Endothelial cell of umbilical vein (primary cell): ENCODE results near the gene C5orf15. TPM values are rescaled to one million over a fixed set of nuclear protein-coding genes. Genes with fewer than 3 reads are reported as not detected.
A peak's percentile ranks its signal among the peaks of the same experiment; 100 is the strongest.

Source experiments
- BruUV-seq: library from RNA; stranded (reverse); fragments of 400-500 nt; replicated peaks from 2 replicates; lab custom pipeline; 2021; lab: Mats Ljungman, UMichigan
- CTCF ChIA-PET: fragments of 300-600, 350-600 bp; sonication (Branson Sonifier 250); formaldehyde crosslinking; loops from one replicate; lab custom pipeline; 2021; ENCODE audit warnings: antibody characterized with exemption, inconsistent platforms; lab: Charles Lee
- POLR2A ChIA-PET: fragments of 300-600, 350-600 bp; sonication (Branson Sonifier 250); formaldehyde crosslinking; loops from one replicate; lab custom pipeline; 2021; ENCODE audit warnings: antibody characterized with exemption, inconsistent platforms; lab: Charles Lee
- DNase-seq: peaks from one replicate; pipeline ENCODE4 v3.0.0-alpha.2; 2011; ENCODE audit warnings: low read depth, low spot score
- FAIRE-seq: peaks from 2 replicates; lab custom pipeline; 2011; peaks lifted over from hg19 to GRCh38; lab: Jason Lieb, UNC
- H2AFZ ChIP-seq: 2 replicates; pipeline ENCODE4 v1.6.0; 2012; ENCODE audit warnings: low read depth, low read length, control low read depth, inconsistent platforms
- H3K27ac ChIP-seq: 2 replicates; pipeline ENCODE4 v1.5.1; 2011; ENCODE audit warnings: low read depth, mild to moderate bottlenecking, control low read depth, low read length, moderate library complexity; ENCODE audit not compliant: insufficient read depth
- H3K27me3 ChIP-seq, 2 experiments: 2 replicates each; pipeline versions ENCODE4 v1.6.0 to v1.6.1; 2011; ENCODE audit warnings: low read length in 2 of 2, mixed read lengths in 1 of 2; ENCODE audit not compliant: control insufficient read depth in 2 of 2, insufficient read depth in 2 of 2
- H3K36me3 ChIP-seq, 2 experiments: 2 replicates in 1 of 2; 3 replicates in 1 of 2; pipeline ENCODE4 v1.5.1; 2011; ENCODE audit warnings: low read length in 2 of 2, mild to moderate bottlenecking in 1 of 2, moderate library complexity in 1 of 2; ENCODE audit not compliant: control insufficient read depth in 2 of 2, insufficient read depth in 2 of 2; ENCODE audit errors: extremely low read depth in 1 of 2
- H3K4me1 ChIP-seq: 3 replicates; pipeline ENCODE4 v1.5.1; 2011; ENCODE audit warnings: mild to moderate bottlenecking, low read length; ENCODE audit not compliant: control insufficient read depth, insufficient read depth; ENCODE audit errors: extremely low read depth
- H3K4me2 ChIP-seq: 2 replicates; pipeline ENCODE4 v1.6.1; 2011; ENCODE audit warnings: low read length, control low read depth, mixed read lengths; ENCODE audit not compliant: insufficient read depth
- H3K4me3 ChIP-seq, 3 experiments: fragments of 200-600 bp in 1 of 3; sonication (generic), shearing (Covaris generic) in 1 of 3; replicated peaks in 1 of 3; 2 replicates each; pipeline ENCODE4 v1.5.1; 2011 to 2016; ENCODE audit warnings: control low read depth in 3 of 3, low read length in 3 of 3, mild to moderate bottlenecking in 2 of 3, inconsistent platforms in 1 of 3, low read depth in 1 of 3, moderate library complexity in 1 of 3; ENCODE audit not compliant: insufficient read depth in 1 of 3
- H3K79me2 ChIP-seq: 2 replicates; pipeline ENCODE4 v1.6.0; 2012; ENCODE audit warnings: low read length, inconsistent platforms; ENCODE audit not compliant: control insufficient read depth, insufficient read depth
- H3K9ac ChIP-seq: replicated peaks from 2 replicates; pipeline ENCODE3; 2011; ENCODE audit warnings: low read length, control low read depth; ENCODE audit not compliant: insufficient read depth; ENCODE audit errors: extremely low read depth
- H3K9me1 ChIP-seq: replicated peaks from 3 replicates; pipeline ENCODE4 v1.6.0; 2011; ENCODE audit warnings: mild to moderate bottlenecking, low read length; ENCODE audit not compliant: control insufficient read depth, insufficient read depth; ENCODE audit errors: extremely low read depth
- H3K9me3 ChIP-seq: replicated peaks from 2 replicates; pipeline ENCODE4 v1.5.1; 2012; ENCODE audit warnings: low read length, inconsistent platforms; ENCODE audit not compliant: control insufficient read depth, insufficient read depth
- H4K20me1 ChIP-seq: replicated peaks from 2 replicates; pipeline ENCODE3; 2011; ENCODE audit warnings: mild to moderate bottlenecking, low read length; ENCODE audit not compliant: control insufficient read depth, insufficient read depth; ENCODE audit errors: extremely low read depth
- CTCF ChIP-seq, 2 donors: IDR thresholded peaks; 1 replicate in 1 of 2; 2 replicates in 1 of 2; pipeline ENCODE4 v1.5.1; 2011; ENCODE audit warnings: low read length in 2 of 2, mild to moderate bottlenecking in 2 of 2, moderate library complexity in 2 of 2, control low read depth in 1 of 2, inconsistent platforms in 1 of 2, low read depth in 1 of 2; ENCODE audit not compliant: insufficient read depth in 1 of 2; ENCODE audit errors: extremely low read depth in 1 of 2
- EZH2 ChIP-seq: IDR thresholded peaks from 2 replicates; pipeline ENCODE4 v1.6.1; 2012; ENCODE audit warnings: borderline replicate concordance, low read depth, mild to moderate bottlenecking, moderate library complexity, low read length, inconsistent platforms; ENCODE audit not compliant: severe bottlenecking
- FOS ChIP-seq: IDR thresholded peaks from 2 replicates; pipeline ENCODE4 v1.6.1; 2011; ENCODE audit warnings: mild to moderate bottlenecking, low read length, moderate library complexity, borderline replicate concordance; ENCODE audit not compliant: insufficient read depth
- GATA2 ChIP-seq: IDR thresholded peaks from 2 replicates; pipeline ENCODE4 v1.7.0; 2011; ENCODE audit warnings: low read depth, mild to moderate bottlenecking, moderate library complexity, mixed read lengths, low read length; ENCODE audit not compliant: insufficient read length, insufficient read depth
- JUN ChIP-seq: IDR thresholded peaks from 2 replicates; pipeline ENCODE4 v1.6.1; 2011; ENCODE audit warnings: borderline replicate concordance, low read depth; ENCODE audit not compliant: insufficient read length, insufficient read depth
- MAX ChIP-seq: IDR thresholded peaks from 2 replicates; pipeline ENCODE4 v1.6.1; 2011; ENCODE audit not compliant: insufficient read depth, insufficient read length
- MYC ChIP-seq: IDR thresholded peaks from one replicate; pipeline ENCODE4 v1.6.1; 2011; ENCODE audit warnings: mild to moderate bottlenecking, low read depth, low read length
- POLR2A ChIP-seq: IDR thresholded peaks from 2 replicates; pipeline ENCODE4 v1.6.1; 2012; ENCODE audit warnings: low read depth, mild to moderate bottlenecking, control low read depth, low read length
- POLR2AphosphoS5 ChIP-seq: IDR thresholded peaks from 2 replicates; pipeline ENCODE4 v1.6.1; 2012; ENCODE audit warnings: low read depth, mild to moderate bottlenecking, control low read depth, low read length, moderate library complexity; ENCODE audit not compliant: insufficient read depth
- dilution Hi-C: fragments of 300-500 bp; cut with MboI; formaldehyde crosslinking; loops from one replicate; pipeline ENCODE4 v1.15.0; 2019; ENCODE audit warnings: low sequenced_read_pairs; ENCODE audit not compliant: extremely low pct_ligation_motif_present
- intact Hi-C: fragments of 100-400 bp; cut with micrococcal nuclease; formaldehyde crosslinking; loops from one replicate; pipeline ENCODE4 v1.10.0; 2022
- polyA plus RNA-seq, 4 experiments: library from polyadenylated mRNA; depleted of rRNA in 3 of 4; stranded (reverse) in 3 of 4; unstranded in 1 of 4; fragments of >200 nt; gene quantifications; 2 replicates each; pipeline versions ENCODE4 v1.2.1 to v1.2.3, GENCODE V29; 2011 to 2012; ENCODE audit warnings: missing spikeins in 1 of 4
- total RNA-seq: library from RNA; stranded (reverse); gene quantifications from 2 replicates; pipeline ENCODE4 v1.2.3, GENCODE V29; 2021

The C5orf15 gene
- total and polyA plus RNA-seq, 2 donors (not counting 3 experiments of a cell fraction or from before 2014, with no cell fraction given), result 25.3 to 45.4 TPM

- Histone ChIP-seq H3K9ac (no peak overlapping the region), H3K9me1 (no peaks in the 10 kb centered on the region), H3K9me3 (no peaks in the 10 kb centered on the region), H3K36me3 (peaks cover 16 to 18% of the 10 kb centered on the region in 2 experiments), H3K27me3 (no peaks in the 10 kb centered on the region), H3K27ac (peak overlapping the region; percentile 40), H4K20me1 (peaks cover 6% of the 10 kb centered on the region), H3K4me3 (no peak overlapping the region), H3K4me1 (peaks cover 35% of the 10 kb centered on the region), H3K79me2 (peaks cover 82% of the 10 kb centered on the region), H3K4me2 (no peak overlapping the region), H2AFZ (no peak overlapping the region)
- TSS peak; percentile 4 for BruUV-seq
- ChIA-PET POLR2A (no interaction called here), CTCF (interaction anchor here (0.9 to 1.3 kb wide), 2 partner anchors 9 to 11 kb away, joined by 4 to 6 read pairs; no protein-coding TSS in a partner anchor)
- intact Hi-C loops (no loop called here), dilution Hi-C loops (no loop called here)
- DNase-seq (no peak), FAIRE-seq (no peak)
- TF ChIP-seq MYC, result no peak
- TF ChIP-seq JUN, result no peak
- TF ChIP-seq FOS, result no peak
- no peak for TF ChIP-seq EZH2
- no peak for TF ChIP-seq POLR2A
- no peak for TF ChIP-seq GATA2
- no peak for TF ChIP-seq MAX
- no peak for TF ChIP-seq POLR2AphosphoS5
- no peak for TF ChIP-seq CTCF (IDR thresholded peaks at IDR 0.05; ENCODE audit: extremely low read depth in 1 of 2, insufficient read depth in 1 of 2, low read depth in 1 of 2, low read length in 2 of 2)
Observed at GRCh38 chr5:133990396-133990795, 22.0 kb upstream of the C5orf15 start.
